ENCODE results near the gene DUS2.

DNA sequence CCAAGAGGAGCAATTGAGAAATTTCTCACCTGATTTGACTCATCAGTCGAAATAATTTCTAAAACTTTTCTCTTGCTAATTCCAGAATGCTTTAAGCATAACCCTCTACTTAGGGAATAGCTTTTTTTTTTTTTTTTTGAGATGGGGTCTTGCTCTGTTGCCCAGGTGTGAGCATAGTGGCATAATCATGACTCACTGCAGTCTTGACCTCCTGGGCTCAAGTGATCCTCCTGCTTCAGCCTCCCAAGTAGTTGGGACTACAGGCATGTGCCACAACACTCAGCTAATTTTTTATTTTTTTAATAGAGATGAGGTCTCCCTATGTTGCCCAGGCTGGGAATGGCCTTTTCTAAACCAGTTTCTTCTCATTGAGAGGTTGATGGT is 48.4 kb downstream of the DUS2 start:
- TF ChIP-seq, protein P1, sequence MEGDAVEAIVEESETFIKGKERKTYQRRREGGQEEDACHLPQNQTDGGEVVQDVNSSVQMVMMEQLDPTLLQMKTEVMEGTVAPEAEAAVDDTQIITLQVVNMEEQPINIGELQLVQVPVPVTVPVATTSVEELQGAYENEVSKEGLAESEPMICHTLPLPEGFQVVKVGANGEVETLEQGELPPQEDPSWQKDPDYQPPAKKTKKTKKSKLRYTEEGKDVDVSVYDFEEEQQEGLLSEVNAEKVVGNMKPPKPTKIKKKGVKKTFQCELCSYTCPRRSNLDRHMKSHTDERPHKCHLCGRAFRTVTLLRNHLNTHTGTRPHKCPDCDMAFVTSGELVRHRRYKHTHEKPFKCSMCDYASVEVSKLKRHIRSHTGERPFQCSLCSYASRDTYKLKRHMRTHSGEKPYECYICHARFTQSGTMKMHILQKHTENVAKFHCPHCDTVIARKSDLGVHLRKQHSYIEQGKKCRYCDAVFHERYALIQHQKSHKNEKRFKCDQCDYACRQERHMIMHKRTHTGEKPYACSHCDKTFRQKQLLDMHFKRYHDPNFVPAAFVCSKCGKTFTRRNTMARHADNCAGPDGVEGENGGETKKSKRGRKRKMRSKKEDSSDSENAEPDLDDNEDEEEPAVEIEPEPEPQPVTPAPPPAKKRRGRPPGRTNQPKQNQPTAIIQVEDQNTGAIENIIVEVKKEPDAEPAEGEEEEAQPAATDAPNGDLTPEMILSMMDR (IDR thresholded peaks at IDR 0.05): no peak
- no peak for TF ChIP-seq POLR2AphosphoS5 (IDR thresholded peaks at IDR 0.05)

Data from sigmoid colon (tissue), 4 donors.